HG03025 (cell line): ENCODE measurements around the gene OR56A5.

Experiments used
- ATAC-seq: cut with Tn5 transposase; IDR thresholded peaks from one replicate; pipeline ENCODE4 v1.9.1; 2021; ENCODE audit warnings: mild to moderate bottlenecking, moderate library complexity; ENCODE audit not compliant: unreplicated experiment, low FRiP score

The OR56A5 gene

DNA sequence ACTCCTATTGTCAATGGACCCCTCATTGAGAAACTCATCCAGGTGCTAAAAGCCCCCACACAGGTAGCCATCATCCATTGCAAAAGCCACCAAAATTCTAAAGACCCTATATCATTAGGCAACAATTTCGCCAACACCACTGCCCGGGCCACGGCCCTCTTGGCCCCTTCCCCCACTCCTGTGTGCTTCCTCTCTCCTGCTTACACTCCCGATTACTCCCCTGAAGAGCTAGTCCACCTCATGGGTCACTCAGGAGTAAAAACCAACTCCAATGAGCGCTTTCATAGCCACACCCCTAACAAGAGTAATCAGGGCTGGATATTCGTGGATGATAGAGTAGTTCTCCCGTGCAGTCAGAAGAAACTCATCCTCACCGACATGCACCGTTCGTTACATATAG, 35.2 kb downstream of the OR56A5 start:
- ATAC-seq, result no peak

DNA sequence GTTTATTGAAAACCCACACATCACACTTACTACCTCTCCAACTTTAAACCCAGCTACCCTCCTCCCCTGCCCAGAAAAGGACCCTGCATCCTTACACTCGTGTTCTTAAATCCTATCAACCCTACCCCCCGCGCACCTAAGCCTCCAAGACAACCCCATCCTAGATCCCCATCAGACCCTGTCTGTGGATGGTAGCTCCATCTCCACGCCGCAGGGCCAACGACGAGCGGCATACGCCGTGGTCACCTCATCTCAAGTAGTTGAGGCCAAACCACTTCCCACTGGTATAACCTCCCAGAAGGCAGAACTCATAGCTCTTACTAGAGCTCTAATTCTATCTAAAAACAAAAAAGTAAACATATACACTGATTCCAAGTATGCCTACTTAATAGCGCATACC, 35.6 kb downstream of the OR56A5 start:
- ATAC-seq, result no peak

DNA sequence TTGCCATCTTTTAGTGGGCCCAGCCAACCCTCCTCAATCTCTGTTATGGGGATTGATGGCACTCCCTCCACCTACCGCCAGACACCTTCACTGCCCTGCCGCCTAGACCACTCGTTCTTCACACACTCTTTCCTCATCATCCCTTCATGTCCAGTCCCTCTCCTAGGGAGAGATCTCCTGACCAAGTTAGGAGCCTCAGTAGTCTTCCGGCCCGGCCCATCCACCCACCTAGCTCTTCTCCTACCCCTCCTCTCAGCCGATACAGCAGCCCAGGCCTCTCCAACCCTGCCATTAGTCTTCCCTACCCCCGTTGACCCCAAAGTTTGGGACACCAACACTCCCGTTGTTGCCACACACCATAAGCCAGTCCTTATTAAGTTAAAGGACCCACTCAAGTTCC, 37.2 kb downstream of the OR56A5 start:
- no peak for ATAC-seq

DNA sequence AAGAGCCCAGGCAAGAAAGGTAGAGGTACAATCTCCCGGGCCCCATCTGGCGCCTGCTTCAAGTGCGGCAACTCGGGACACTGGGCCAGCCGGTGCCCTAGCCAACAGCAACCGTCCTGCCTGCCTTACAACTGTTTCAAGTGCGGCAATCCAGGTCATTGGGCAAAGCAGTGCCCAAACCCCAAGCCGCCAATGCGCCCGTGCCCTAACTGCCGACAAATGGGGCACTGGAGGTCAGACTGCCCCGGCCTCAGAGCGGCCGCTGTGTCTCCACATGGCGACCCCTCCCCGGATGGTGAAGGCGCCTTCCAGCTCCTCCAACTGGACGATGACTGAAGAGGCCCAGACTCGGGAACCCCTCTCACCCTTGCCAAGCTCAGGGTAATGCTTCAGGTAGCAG, 37.7 kb downstream of the OR56A5 start:
- no peak for ATAC-seq

DNA sequence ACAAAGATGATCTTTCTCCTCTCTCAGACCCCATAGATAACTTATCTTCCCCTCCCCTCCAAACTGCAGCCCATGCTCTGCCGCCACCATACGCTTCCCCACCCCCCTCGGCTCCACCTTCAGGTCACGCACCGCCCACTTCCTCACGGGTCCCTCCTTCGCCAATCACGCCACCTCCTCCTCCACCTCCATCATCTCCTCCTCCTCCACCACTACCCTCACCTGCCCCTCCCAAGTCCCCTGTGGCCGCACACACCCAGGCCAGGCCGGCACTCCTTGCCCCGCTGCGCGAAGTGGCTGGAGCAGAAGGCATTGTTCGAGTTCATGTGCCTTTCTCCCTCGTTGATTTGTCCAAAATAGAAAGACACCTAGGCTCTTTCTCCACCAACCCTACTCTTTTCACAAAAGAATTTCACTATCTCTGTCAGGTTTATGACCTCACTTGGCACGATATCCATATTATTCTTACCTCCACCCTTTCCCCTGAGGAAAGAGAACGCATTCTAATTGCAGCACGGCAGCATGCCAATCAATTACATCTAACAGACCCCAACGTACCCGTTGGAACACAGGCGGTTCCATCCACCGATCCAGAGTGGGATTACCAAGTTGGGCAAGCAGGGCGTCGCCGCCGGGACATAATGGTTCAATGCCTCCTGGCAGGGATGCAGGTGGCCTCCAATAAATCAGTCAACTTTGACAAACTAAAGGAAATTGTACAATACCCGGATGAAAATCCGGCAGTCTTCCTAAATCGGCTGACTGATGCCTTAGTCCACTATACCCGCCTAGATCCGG, 38.5 kb downstream of the OR56A5 start:
- ATAC-seq, result no peak

DNA sequence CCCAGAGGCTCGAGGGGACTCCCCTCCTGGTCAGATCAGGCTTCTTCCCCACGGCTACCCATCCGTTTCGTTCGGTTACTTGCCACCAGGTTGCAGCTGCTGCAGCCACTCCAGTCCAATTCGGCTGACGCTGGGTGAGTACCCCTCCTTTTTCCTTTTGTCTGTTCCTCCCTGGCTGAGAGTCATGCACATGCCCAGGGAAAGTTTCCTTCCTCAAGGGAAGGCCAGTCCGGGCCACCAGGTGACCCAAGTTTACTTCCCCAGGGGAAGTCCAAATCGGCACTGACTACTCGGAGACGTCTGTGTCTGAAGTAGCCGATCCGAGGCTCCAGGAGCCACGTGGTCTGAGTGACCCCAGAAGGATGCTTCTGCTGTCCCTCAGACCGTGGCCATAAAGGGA, 39.5 kb downstream of the OR56A5 start:
- no peak for ATAC-seq

DNA sequence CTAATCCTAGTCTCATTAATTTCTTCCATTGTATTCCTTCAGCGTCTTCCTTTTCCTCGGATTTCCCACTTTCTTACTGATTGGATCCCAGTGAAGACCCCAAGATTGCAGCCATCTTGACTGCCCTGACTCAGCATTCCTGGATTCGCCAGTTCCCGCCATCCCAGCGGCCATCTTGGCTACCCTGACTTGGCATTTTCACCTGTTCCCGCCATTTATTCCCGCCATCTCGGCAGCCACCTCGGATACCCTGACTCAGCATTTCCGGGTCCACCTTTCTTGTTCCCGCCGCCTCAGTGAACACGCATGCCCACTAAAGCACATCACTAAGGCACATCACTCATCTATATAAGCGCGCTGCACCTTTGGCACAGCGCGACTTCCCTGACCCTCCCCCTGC, 40.0 kb downstream of the OR56A5 start:
- no peak for ATAC-seq

DNA sequence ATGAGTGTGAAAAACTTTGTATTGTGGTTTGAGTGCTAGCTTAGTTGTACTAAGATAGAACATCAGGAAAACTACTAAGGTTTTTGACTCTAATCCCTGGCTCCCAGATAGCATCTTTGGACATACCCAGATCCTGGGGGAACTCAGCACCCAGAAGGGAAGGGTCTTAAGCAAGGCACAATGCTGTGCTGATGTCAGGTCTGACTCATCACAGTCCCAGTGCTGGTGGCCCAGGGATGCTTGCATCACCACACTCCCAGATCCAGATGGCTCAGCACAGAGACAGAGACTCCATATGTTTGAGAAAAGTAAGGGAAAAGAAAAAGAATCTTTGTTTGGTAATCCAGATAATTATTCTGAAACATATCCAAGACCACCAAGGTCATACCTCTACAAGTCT, 44.5 kb downstream of the OR56A5 start:
- no peak for ATAC-seq

DNA sequence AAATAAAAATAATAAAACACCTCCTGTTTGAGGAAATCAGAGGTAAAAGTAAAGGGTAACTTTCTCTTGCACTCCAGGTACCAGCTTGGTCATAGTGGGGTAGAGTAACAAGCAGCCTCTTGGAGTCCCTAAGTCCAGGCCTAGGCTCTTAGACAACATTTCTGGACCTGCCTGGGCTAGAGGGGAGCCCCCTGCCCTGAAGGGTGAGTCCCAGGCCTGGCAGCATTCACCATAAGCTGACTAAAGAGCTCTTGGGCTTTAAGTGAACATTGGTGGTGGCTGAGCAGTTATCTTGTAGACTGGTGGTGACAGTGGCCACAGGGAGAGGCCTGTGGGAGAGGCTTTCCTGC, 44.9 kb downstream of the OR56A5 start:
- ATAC-seq, result no peak

DNA sequence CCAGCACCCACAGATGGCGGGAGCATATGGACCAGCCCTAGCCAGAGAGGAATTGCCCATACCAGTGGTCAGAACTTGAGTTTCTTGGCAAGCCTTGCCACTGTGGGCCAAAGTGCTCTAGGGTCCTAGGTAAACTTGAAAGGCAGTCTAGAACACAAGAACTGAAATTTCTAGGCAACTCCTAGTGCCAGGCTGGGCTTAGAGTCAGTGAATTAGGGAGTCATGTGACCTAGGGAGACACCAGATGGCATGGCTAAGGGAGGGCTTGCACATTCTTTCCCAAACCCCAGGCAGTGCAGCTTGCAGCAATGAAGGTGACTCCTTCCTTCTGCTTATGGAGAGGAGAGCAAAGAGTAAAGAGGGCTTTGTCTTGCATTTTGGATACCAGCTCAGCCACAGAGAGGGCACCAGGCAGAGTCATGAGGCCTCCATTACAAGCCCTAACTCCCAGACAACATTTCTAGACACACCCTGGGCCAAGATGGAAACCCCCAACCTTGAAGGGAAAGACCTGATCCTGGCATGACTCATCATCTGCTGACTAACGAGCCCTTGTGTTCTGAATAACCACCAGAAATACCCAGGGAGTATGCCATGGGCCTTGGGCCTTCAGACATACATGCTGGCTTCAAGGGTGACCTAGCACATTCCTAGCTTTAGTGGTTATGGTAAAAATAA, 45.4 kb downstream of the OR56A5 start:
- ATAC-seq, result no peak
